C4-2B (cell line): ENCODE data around the gene MAPK14.

Source experiments
- CTCF ChIP-seq: fragments of 450-650 bp; conservative IDR thresholded peaks from 2 replicates; pipeline ENCODE4 v1.5.1; 2017; ENCODE audit warnings: mild to moderate bottlenecking
- ZFX ChIP-seq: fragments of 450-650 bp; IDR thresholded peaks from 2 replicates; pipeline ENCODE4 v1.6.1; 2017

GRCh38 chr6:36120539-36120938 lies 92.9 kb downstream of the MAPK14 start:
- no peak for TF ChIP-seq CTCF
- TF ChIP-seq ZFX, result no peak
